ENCODE measurements around the gene HLA-DOB. TPM values are rescaled to one million over a fixed set of nuclear protein-coding genes. Genes with fewer than 3 reads are reported as not detected.

HLA-DOB gene
- total RNA-seq, 1 experiment from 2014 or later, result 0.79 TPM

GRCh38 chr6:32847004-32847403, 30.2 kb upstream of the HLA-DOB start:
- Mint-ChIP-seq H3K4me1 (ENCODE audit: insufficient read depth, unreplicated experiment) (peaks cover 34% of the 10 kb centered on the region), H3K36me3 (ENCODE audit: insufficient read depth, unreplicated experiment) (peaks cover 53% of the 10 kb centered on the region), H3K27ac (ENCODE audit: low read depth, unreplicated experiment) (no peak overlapping the region), H3K27me3 (ENCODE audit: insufficient read depth, unreplicated experiment) (no peaks in the 10 kb centered on the region), H3K9me3 (ENCODE audit: unreplicated experiment) (no peaks in the 10 kb centered on the region), H3K4me3 (ENCODE audit: unreplicated experiment) (no peak overlapping the region)
- intact Hi-C loops (cut with micrococcal nuclease), result no loop called here
- BruUV-seq (replicated peaks), result no TSS peak
- ChIA-PET POLR2A (interaction anchor here (0.8 kb wide), 1 partner anchor 47 kb away, joined by 3 read pairs; no protein-coding TSS in a partner anchor), CTCF (interaction anchor here (1.7 to 3.5 kb wide), 2 partner anchors 9 to 87 kb away, joined by 6 to 14 read pairs; partner anchors contain the start of gene TAP2)
- DNase-seq (ENCODE audit: unreplicated experiment), result no peak
- TF ChIP-seq, protein P1, sequence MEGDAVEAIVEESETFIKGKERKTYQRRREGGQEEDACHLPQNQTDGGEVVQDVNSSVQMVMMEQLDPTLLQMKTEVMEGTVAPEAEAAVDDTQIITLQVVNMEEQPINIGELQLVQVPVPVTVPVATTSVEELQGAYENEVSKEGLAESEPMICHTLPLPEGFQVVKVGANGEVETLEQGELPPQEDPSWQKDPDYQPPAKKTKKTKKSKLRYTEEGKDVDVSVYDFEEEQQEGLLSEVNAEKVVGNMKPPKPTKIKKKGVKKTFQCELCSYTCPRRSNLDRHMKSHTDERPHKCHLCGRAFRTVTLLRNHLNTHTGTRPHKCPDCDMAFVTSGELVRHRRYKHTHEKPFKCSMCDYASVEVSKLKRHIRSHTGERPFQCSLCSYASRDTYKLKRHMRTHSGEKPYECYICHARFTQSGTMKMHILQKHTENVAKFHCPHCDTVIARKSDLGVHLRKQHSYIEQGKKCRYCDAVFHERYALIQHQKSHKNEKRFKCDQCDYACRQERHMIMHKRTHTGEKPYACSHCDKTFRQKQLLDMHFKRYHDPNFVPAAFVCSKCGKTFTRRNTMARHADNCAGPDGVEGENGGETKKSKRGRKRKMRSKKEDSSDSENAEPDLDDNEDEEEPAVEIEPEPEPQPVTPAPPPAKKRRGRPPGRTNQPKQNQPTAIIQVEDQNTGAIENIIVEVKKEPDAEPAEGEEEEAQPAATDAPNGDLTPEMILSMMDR (IDR thresholded peaks at IDR 0.05; ENCODE audit: unreplicated experiment), result no peak

GRCh38 chr6:32845384-32845884, 28.6 kb upstream of the HLA-DOB start:
- intact Hi-C loops (cut with micrococcal nuclease), result no loop called here
- CTCF ChIA-PET, result interaction anchor here (0.6 to 3.5 kb wide), 9 partner anchors 8 to 827 kb away, joined by 3 to 18 read pairs (median 4); partner anchors contain the start of genes HLA-DMA, PSMB9 and TAP1
- Mint-ChIP-seq H3K27ac (ENCODE audit: low read depth, unreplicated experiment) (no peak overlapping the region), H3K36me3 (ENCODE audit: insufficient read depth, unreplicated experiment) (peaks cover 54% of the 10 kb centered on the region), H3K4me1 (ENCODE audit: insufficient read depth, unreplicated experiment) (peaks cover 30% of the 10 kb centered on the region), H3K9me3 (ENCODE audit: unreplicated experiment) (no peaks in the 10 kb centered on the region), H3K4me3 (ENCODE audit: unreplicated experiment) (no peak overlapping the region), H3K27me3 (ENCODE audit: insufficient read depth, unreplicated experiment) (no peaks in the 10 kb centered on the region)
- no TSS peak for BruUV-seq (replicated peaks)
- TF ChIP-seq, protein P1 (IDR thresholded peaks at IDR 0.05; ENCODE audit: unreplicated experiment), result no peak
- no peak for DNase-seq (ENCODE audit: unreplicated experiment)
- POLR2A ChIA-PET, result interaction anchor here (0.6 to 6.1 kb wide), 11 partner anchors 9 to 426 kb away, joined by 3 to 104 read pairs (median 11); partner anchors contain the start of genes PSMB9, RPS18, TAP1 and VPS52

GRCh38 chr6:32844839-32845383, 28.1 kb upstream of the HLA-DOB start:
- Mint-ChIP-seq H3K4me1 (ENCODE audit: insufficient read depth, unreplicated experiment) (peaks cover 30% of the 10 kb centered on the region), H3K4me3 (ENCODE audit: unreplicated experiment) (peak overlapping the region; percentile 99), H3K36me3 (ENCODE audit: insufficient read depth, unreplicated experiment) (peaks cover 50% of the 10 kb centered on the region), H3K9me3 (ENCODE audit: unreplicated experiment) (no peaks in the 10 kb centered on the region), H3K27ac (ENCODE audit: low read depth, unreplicated experiment) (peak overlapping the region; percentile 96), H3K27me3 (ENCODE audit: insufficient read depth, unreplicated experiment) (no peaks in the 10 kb centered on the region)
- POLR2A ChIA-PET, result interaction anchor here (0.6 to 6.1 kb wide), 17 partner anchors 10 to 649 kb away, joined by 3 to 104 read pairs (median 4); partner anchors contain the start of genes BRD2, PSMB9, RPS18 and TAP1
- no TSS peak for BruUV-seq (replicated peaks)
- CTCF ChIA-PET, result interaction anchor here (0.6 to 3.5 kb wide), 7 partner anchors 8 to 430 kb away, joined by 3 to 18 read pairs (median 5); partner anchors contain the start of genes PSMB9 and TAP1
- TF ChIP-seq, protein P1 (IDR thresholded peaks at IDR 0.05; ENCODE audit: unreplicated experiment), result no peak
- no peak for DNase-seq (ENCODE audit: unreplicated experiment)
- intact Hi-C loops (cut with micrococcal nuclease), result loop anchor here (5.0 kb wide), 1 partner anchor 122 kb away; the partner anchor contains the start of gene BRD2
